NCI-H524 treated with DMSO at 0.1 percent for 48 hours (cell line): ENCODE data around the gene MBNL2.

Source experiments
- DNase-seq: peaks from one replicate; lab custom pipeline; 2025; lab: John Stamatoyannopoulos, UW

Gene MBNL2

GRCh38 chr13:97384371-97384770, 162.2 kb downstream of the MBNL2 start:
- DNase-seq = no peak

DNA sequence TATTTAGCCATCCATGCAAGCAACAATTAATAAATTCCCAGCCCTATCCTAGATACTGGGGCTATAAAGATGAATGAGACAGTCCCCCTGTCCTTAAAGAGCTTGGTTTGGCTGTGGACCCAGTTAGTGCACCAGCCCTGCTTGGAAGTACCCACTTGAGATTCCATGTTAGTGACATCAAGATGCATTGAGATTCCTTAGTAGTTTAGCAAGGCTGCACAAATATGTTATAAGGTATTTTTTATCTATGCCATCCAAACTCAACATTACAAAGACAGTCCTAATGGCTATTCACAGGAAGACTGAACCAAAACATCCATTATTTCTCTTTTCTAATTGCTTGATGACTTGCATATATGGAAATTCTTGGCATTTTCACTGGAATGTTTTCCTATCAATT, 163.0 kb downstream of the MBNL2 start:
- no peak for DNase-seq

DNA sequence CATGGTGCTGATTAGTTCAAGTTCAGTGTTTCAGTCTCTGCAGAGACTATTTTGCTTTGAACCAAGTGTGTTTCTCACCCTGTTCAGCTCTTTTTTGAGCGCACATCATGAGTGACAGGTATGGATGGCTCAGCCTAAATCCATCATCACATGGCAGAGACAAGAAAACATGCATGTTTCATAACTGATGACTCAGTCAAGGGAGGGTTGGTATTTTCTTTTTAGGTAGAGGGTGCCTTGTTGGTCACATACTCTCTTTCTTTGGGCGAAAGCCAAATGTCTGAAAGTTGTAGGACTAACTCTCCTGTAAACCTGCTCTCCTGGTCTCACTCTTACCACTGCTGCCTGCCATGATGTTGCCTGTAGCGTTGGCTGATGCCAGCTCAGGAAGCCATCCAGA, 163.7 kb downstream of the MBNL2 start:
- DNase-seq = no peak

GRCh38 chr13:97386801-97387484, 164.8 kb downstream of the MBNL2 start:
- DNase-seq = no peak

DNA sequence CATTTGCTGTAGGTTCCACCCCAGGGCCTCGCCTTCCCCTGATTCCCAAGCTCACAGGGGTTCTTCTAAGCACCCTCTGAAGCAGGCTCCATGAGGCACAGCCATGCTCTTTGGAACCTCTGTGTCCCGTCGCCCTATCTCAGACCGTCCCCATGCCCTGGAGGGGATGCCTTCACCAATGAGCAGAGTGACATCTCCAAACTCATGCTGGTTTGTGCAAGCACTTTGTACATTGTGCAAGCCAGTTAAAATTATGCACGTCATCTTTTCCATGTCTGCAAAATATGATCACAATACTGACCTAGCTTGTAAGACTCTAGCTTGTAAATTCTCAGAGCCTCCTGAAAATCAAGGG, 165.3 kb downstream of the MBNL2 start:
- DNase-seq = no peak

DNA sequence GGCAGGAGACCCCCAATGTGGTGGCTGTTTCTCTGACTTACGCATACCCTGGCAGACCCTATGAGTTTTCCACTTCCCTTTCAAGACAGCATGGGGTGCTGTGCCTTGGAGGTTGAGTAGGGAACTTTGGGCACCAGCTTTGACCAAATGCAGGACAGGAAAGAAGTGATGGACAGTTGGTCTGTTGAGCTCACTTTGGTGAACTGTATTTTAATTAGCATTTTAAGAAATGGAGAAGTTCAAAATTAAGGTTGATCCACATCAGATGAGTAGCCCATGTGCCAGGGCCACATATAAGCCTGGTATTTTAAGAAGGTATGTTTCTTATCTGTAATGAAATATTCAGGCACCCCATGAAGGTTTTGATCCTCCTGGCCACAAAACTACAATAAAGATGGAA, 165.8 kb downstream of the MBNL2 start:
- DNase-seq = no peak

DNA sequence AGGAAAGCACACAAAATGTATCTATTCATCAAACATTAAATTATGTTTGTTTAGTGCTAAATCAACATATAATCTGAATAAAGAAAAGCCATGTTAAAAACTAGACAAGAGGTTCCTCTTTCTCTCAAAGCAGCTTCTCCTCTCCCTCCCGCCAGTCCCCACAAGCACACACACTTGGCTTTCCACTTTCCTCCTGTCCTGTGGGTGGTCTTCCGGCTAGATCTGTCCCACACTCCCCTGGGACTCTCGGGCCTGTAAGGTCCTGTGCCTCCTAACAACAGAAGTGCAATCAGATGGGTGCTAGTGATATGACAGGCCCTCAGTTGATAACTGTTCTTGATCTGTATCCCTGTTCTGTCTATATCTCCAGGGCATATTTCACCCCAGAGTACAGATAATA, 166.2 kb downstream of the MBNL2 start:
- DNase-seq = no peak

GRCh38 chr13:97390941-97391600, 168.9 kb downstream of the MBNL2 start:
- no peak for DNase-seq

DNA sequence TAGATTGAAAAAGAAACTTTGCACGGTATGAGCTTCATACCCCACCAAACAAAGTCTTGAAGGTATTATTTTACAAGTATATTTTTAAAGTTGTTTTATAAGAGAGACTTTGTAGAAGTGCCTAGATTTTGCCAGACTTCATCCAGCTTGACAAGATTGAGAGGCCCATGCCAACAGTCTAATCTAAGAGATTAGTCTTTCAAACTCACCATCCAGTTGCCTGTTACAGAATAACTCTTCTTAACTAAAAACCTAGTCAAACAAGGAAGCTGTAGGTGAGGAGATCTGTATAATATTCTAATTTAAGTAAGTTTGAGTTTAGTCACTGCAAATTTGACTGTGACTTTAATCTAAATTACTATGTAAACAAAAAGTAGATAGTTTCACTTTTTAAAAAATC, 169.9 kb downstream of the MBNL2 start:
- DNase-seq = no peak

- no peak for DNase-seq
These were observed 172.4 kb downstream of the MBNL2 start for GRCh38 chr13:97394542-97394941.

- DNase-seq = no peak
These were observed 173.5 kb downstream of the MBNL2 start for GRCh38 chr13:97395447-97396136.

GRCh38 chr13:97397267-97397666, 175.1 kb downstream of the MBNL2 start:
- DNase-seq = no peak

DNA sequence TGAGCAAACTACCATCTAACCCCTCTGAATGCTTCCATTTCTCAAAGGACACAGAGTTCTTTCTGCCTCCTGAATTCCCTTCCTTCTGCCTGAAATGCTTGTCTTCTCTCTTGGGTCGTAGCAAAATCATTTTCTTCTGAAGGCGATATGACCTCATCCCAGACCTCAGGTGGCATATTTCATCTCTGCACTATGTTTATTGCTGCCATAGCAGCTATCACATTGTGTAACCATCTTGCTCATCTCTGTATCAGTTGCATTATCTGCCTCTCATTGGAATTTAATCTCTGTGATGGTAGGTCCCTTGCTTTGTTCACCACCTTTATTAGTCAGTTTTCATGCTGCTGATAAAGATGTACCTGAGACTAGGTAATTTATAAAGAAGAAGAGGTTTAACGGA, 179.3 kb downstream of the MBNL2 start:
- no peak for DNase-seq

GRCh38 chr13:97403893-97404750, 182.0 kb downstream of the MBNL2 start:
- DNase-seq = no peak

GRCh38 chr13:97407540-97407939, 185.4 kb downstream of the MBNL2 start:
- no peak for DNase-seq

GRCh38 chr13:97408938-97409337, 186.8 kb downstream of the MBNL2 start:
- no peak for DNase-seq

GRCh38 chr13:97411984-97412383, 189.9 kb downstream of the MBNL2 start:
- no peak for DNase-seq

GRCh38 chr13:97413694-97414093, 191.6 kb downstream of the MBNL2 start:
- no peak for DNase-seq

- no peak for DNase-seq
These were observed 192.3 kb downstream of the MBNL2 start for GRCh38 chr13:97414392-97414791.

- no peak for DNase-seq
These were observed 195.6 kb downstream of the MBNL2 start for GRCh38 chr13:97417698-97418097.

GRCh38 chr13:97422118-97423054, 200.3 kb downstream of the MBNL2 start:
- DNase-seq = no peak
